GM18517 (cell line): ENCODE measurements around the gene SLC30A7.
"Not testable (repeated sequence)": the region's sequence is repeated elsewhere in the genome, so short reads cannot be mapped to it uniquely, and the experiment has no call there.

Source experiments
- ATAC-seq: cut with Tn5 transposase; IDR thresholded peaks from one replicate; pipeline ENCODE4 v1.9.1; 2021; ENCODE audit warnings: mild to moderate bottlenecking, moderate library complexity; ENCODE audit not compliant: unreplicated experiment

The SLC30A7 gene, protein sequence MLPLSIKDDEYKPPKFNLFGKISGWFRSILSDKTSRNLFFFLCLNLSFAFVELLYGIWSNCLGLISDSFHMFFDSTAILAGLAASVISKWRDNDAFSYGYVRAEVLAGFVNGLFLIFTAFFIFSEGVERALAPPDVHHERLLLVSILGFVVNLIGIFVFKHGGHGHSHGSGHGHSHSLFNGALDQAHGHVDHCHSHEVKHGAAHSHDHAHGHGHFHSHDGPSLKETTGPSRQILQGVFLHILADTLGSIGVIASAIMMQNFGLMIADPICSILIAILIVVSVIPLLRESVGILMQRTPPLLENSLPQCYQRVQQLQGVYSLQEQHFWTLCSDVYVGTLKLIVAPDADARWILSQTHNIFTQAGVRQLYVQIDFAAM

GRCh38 chr1:100895540-100896480, at the start of gene SLC30A7:
SLC30A7 (plus strand) TSS chr1:100896090; CDS start chr1:100896263, 173 bp downstream.
- peak; percentile 56 for ATAC-seq

DNA sequence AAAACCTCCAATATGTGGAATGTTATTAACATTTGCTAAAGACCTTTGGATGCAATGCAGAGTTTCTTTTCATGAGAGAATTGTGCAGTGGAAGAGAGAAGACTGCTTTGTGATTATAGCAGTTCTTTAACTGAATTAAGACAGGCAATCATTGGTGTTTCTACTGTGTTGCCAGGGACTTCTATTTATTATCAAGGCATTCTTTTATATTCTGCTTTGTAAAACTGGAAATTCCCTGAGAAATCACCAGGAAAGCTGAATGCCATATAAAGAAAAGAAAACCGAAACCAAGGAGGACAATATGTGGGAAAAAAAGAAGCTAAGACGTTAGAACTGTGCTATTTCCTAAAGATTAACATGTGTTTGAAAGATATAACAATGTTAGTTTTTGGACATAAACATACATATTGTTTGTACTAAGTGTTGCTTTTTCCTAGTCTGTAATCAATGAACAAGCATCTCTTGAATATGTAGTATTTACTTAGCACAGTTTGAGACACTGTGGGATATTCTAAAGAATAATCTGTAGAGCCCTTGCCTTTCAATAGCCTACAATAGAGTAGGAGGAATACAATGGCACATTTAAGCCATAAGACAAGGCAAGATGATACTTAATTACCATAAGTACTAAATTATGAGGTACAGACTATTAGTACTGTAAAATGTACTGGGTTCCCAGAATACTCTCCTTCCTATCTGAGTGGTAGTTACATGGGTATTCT, 48.4 kb upstream of the SLC30A7 start:
- no peak for ATAC-seq

- ATAC-seq, result no peak
Observed at GRCh38 chr1:100851726-100852125, 44.2 kb upstream of the SLC30A7 start.

- no peak for ATAC-seq
Observed at GRCh38 chr1:100852976-100853375, 42.9 kb upstream of the SLC30A7 start.

DNA sequence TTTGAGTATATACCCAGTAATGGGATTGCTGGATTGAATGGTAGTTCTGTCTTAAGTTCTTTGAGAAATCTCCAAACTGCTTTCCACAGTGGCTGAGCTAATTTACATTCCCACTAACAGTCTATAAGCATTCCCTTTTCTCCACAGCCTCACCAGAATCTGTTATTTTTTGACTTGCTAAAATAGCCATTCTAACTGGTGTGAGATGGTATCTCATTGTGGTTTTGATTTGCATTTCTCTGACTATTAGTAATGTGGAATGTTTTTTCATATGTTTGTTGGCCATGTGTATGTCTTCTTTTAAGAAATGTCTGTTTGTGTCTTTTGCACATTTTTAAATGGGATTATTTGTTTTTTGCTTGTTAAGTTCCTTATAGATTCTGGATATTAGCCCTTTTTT, 40.8 kb upstream of the SLC30A7 start:
- ATAC-seq, result not testable (repeated sequence)

- ATAC-seq, result no peak
Observed at GRCh38 chr1:100860397-100860991, 35.4 kb upstream of the SLC30A7 start.

DNA sequence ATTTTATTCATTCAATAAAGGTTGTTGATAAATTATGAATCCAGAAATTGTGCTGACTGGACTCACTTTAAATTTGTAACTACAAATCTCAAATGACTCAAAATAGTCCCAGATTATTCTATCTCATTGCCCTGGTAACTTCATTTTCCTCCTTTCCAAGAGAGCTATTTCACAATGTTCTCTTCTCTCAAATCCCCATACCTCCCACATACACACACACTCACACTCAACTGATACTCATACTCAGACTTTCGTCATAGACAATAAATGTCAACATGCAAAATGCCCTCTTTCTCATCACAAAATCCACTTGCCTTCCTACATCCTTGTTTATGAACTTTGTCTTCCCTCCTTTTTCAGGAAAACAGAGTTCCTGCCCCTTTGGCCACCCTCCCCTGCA, 34.5 kb upstream of the SLC30A7 start:
- ATAC-seq, result no peak

DNA sequence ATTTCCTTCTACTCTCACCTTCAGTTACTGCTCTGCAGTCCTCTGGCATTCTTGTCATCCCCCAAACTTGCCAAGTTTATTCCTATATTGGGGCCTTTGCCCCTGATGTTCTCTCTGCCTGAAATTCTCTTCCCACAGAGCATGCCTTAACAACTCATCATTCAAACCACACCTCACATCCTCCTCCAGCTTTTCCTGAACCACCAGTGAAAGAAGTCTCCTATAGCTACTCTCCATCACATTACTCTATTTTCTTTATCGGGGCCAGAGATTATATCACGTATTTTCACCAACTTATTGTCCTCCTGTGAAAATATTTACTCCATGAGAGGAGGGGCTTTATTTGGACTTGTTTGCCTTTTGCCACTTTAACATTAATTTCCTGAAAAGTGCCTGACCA, 33.3 kb upstream of the SLC30A7 start:
- ATAC-seq, result no peak

- ATAC-seq, result peak; percentile 56
Observed at GRCh38 chr1:100866041-100866900, 29.6 kb upstream of the SLC30A7 start.

GRCh38 chr1:100866901-100867206, 29.0 kb upstream of the SLC30A7 start:
- ATAC-seq, result no peak

DNA sequence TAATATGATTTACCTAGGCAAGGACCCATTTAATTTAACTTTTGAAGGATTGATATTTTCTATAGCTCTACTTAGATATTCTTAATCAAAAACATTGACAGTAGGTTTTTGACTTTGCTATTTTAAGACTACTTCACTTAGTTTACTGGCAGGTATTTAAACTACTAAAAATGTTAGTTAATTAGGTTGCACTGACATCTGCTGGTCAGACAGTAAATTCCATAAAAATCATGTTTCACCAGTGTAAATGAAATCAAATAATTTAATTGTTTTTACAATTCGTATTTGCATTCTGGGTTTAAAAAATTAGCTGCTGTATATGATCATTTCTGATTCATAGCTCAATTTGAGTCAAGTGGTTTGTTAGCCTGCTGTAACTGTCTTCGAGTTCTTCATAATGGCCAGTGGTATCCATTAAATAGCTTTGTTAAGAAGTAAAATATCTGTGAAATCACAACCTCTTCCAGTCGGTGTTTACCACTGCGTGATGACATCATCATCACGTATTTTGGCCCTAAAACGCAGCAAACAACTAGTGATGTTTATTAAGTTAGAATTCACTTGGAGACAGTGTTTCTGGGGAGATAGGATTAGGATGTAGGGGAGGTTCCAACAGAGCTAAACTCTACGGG, 27.4 kb upstream of the SLC30A7 start:
- no peak for ATAC-seq

GRCh38 chr1:100869996-100870395, 25.9 kb upstream of the SLC30A7 start:
- ATAC-seq, result peak; percentile 40

- no peak for ATAC-seq
Observed at GRCh38 chr1:100874433-100874832, 21.5 kb upstream of the SLC30A7 start.

- no peak for ATAC-seq
Observed at GRCh38 chr1:100875228-100875627, 20.7 kb upstream of the SLC30A7 start.

GRCh38 chr1:100876291-100876690, 19.6 kb upstream of the SLC30A7 start:
- ATAC-seq, result no peak

GRCh38 chr1:100879422-100879821, 16.5 kb upstream of the SLC30A7 start:
- ATAC-seq, result no peak

DNA sequence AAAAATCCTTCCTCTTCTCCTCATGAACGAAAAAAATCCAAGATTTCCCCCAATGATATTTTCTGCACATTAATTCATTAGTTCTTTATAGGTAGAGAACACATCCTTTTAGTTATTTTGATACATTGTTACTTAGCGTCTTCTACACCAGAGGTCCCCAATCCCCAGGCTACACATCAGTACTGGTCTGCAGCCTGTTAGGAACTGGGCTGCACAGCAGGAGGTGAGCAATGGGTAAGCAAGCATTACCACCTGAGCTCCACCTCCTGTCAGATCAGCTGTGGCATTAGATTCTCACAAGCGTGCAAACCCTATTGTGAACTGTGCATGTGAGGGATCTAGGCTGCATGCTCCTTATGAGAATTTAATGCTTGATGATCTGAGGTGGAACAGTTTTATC, 14.2 kb upstream of the SLC30A7 start:
- no peak for ATAC-seq

DNA sequence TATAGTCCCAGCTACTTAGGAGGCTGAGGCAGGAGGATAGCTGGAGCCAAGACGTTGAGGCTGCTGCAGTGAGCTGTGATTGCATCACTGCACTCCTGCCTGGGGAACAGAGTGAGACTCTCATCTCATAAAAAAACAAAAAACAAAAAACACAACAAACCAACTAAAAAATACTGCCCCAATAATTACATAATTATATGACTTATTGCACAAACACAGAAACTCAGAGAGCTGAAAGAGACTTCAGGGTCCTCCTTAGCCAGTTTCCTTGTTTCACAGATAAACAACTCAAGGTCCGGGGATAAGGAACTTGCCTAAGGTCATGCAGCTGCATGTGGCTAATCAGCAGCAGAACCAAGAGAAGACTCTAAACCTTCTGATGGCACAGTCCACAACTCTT, 13.2 kb upstream of the SLC30A7 start:
- no peak for ATAC-seq

DNA sequence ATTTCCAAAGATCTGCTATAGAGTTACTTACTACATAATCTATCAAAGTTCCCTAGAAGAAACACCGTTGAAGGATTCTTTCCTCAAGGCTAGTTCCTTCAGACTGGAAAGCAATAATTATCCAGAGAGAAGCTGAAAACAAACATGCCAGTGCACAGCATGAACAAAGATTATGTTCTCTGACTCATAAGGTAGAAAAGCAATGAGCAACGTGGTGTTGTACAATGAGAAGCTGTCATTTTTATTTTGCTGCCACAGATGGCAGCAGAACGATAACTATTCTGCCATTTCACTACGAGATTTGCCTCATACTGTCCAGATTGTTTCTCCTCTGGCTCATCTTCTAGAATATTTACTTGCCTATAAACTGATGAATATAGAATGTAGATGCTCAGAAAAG, 11.9 kb upstream of the SLC30A7 start:
- ATAC-seq, result no peak

DNA sequence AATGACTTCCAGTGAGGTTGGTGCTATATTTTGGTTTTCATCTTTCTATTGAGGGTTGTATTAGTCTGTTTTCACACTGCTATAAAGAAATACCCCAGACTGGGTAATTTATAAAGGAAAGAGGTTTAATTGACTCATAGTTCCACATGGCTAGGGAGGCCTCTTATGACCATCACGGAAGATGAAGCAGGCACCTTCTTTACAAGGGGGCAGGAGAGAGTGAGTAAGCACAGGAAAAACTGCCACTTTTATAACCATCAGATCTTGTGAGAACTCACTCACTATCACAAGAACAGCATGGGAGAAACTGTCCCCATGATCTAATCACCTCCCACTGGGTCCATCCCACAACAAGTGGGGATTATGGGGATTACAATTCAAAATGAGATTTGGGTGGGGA, 6.9 kb upstream of the SLC30A7 start:
- ATAC-seq, result not testable (repeated sequence)
